ENCODE data around the gene CYLC1. TPM values are rescaled to one million over a fixed set of nuclear protein-coding genes. Genes with fewer than 3 reads are reported as not detected.
A peak's percentile ranks its signal among the peaks of the same experiment; 100 is the strongest.

Gene CYLC1
- polyA plus RNA-seq (2011; rRNA removed) (not detected in 2 replicates), polyA minus RNA-seq (2011; rRNA and poly(A)+ RNA removed) (not detected in 2 replicates)

GRCh38 chrX:83860846-83861245, at the start of gene CYLC1:
Gene CYLC1 (plus strand): TSS chrX:83861146. CDS start chrX:83861183, 37 bp downstream.
- DNase-seq (ENCODE audit: low read depth, low spot score) = no peak
- no peak within 1 kb of the TSS for H3K4me3 ChIP-seq (ENCODE audit: low read depth, low read length)
- H3K27ac ChIP-seq (ENCODE audit: low read depth, low read length) = no peak within 1 kb of the TSS
- TF ChIP-seq CTCF (IDR thresholded peaks at IDR 0.05; ENCODE audit: low read depth, low read length) = no peak
- ChIA-PET POLR2A (no interaction called here), CTCF (no interaction called here)
- no peaks in the 10 kb centered on the region for H3K27me3 ChIP-seq (ENCODE audit: control insufficient read depth, insufficient read depth, low read length)
- no peaks in the 10 kb centered on the region for H3K9me3 ChIP-seq (ENCODE audit: control insufficient read depth, insufficient read depth, low read length)

GRCh38 chrX:83819304-83819703, 41.6 kb upstream of the CYLC1 start:
- Histone ChIP-seq H3K4me3 (ENCODE audit: low read depth, low read length) (no peak overlapping the region), H3K27me3 (ENCODE audit: control insufficient read depth, insufficient read depth, low read length) (no peaks in the 10 kb centered on the region), H3K9me3 (ENCODE audit: control insufficient read depth, insufficient read depth, low read length) (no peaks in the 10 kb centered on the region; the same call in 1 of the 2 replicates), H3K27ac (ENCODE audit: low read depth, low read length) (no peak overlapping the region)
- DNase-seq (ENCODE audit: low read depth, low spot score) = no peak
- no peak for TF ChIP-seq CTCF (IDR thresholded peaks at IDR 0.05; ENCODE audit: low read depth, low read length)
- CTCF ChIA-PET = no interaction called here
- POLR2A ChIA-PET = no interaction called here

GRCh38 chrX:83829874-83830273, 31.1 kb upstream of the CYLC1 start:
- H3K4me3 ChIP-seq (ENCODE audit: low read depth, low read length) = no peak overlapping the region
- CTCF ChIA-PET = no interaction called here
- H3K9me3 ChIP-seq (ENCODE audit: control insufficient read depth, insufficient read depth, low read length) = no peaks in the 10 kb centered on the region
- no peak overlapping the region for H3K27ac ChIP-seq (ENCODE audit: low read depth, low read length)
- H3K27me3 ChIP-seq (ENCODE audit: control insufficient read depth, insufficient read depth, low read length) = no peaks in the 10 kb centered on the region
- POLR2A ChIA-PET = no interaction called here
- no peak for TF ChIP-seq CTCF (IDR thresholded peaks at IDR 0.05; ENCODE audit: low read depth, low read length)
- DNase-seq (ENCODE audit: low read depth, low spot score) = no peak

- no peak for DNase-seq (ENCODE audit: low read depth, low spot score)
- ChIA-PET CTCF (no interaction called here), POLR2A (no interaction called here)
- H3K4me3 ChIP-seq (ENCODE audit: low read depth, low read length) = no peak overlapping the region
- peak; percentile 45 for TF ChIP-seq CTCF (IDR thresholded peaks at IDR 0.05; ENCODE audit: low read depth, low read length)
- H3K27me3 ChIP-seq (ENCODE audit: control insufficient read depth, insufficient read depth, low read length) = no peaks in the 10 kb centered on the region
- H3K27ac ChIP-seq (ENCODE audit: low read depth, low read length) = no peak overlapping the region
- no peaks in the 10 kb centered on the region for H3K9me3 ChIP-seq (ENCODE audit: control insufficient read depth, insufficient read depth, low read length)
Observed at GRCh38 chrX:83845397-83845796, 15.5 kb upstream of the CYLC1 start.

GRCh38 chrX:83847339-83847738, 13.6 kb upstream of the CYLC1 start:
- H3K27ac ChIP-seq (ENCODE audit: low read depth, low read length) = no peak overlapping the region
- TF ChIP-seq CTCF (IDR thresholded peaks at IDR 0.05; ENCODE audit: low read depth, low read length) = no peak
- CTCF ChIA-PET = no interaction called here

More at GRCh38 chrX:83847339-83847738, 13.6 kb upstream of the CYLC1 start:
- Histone ChIP-seq H3K4me3 (ENCODE audit: low read depth, low read length) (no peak overlapping the region), H3K9me3 (ENCODE audit: control insufficient read depth, insufficient read depth, low read length) (no peaks in the 10 kb centered on the region), H3K27me3 (ENCODE audit: control insufficient read depth, insufficient read depth, low read length) (no peaks in the 10 kb centered on the region)
- DNase-seq (ENCODE audit: low read depth, low spot score) = no peak
- POLR2A ChIA-PET = no interaction called here
